Spleen (tissue), 11 donors: ENCODE measurements around the gene CWC15. TPM values are rescaled to one million over a fixed set of nuclear protein-coding genes. Genes with fewer than 3 reads are reported as not detected.

Experiments
- DNase-seq: peaks from one replicate; pipeline ENCODE4 v3.0.0-alpha.2; 2020
- H3K27ac ChIP-seq, 8 donors: fragments of 200-600 bp; sonication (generic) in 7 of 8; 1 replicate in 4 of 8; 2 replicates in 4 of 8; pipeline versions ENCODE4 v1.5.0 to v1.8.0; 2016 to 2021; ENCODE audit warnings: inconsistent platforms in 4 of 8, mild to moderate bottlenecking in 4 of 8, moderate library complexity in 1 of 8
- H3K27me3 ChIP-seq, 7 donors: fragments of 200-600 bp; sonication (generic) in 6 of 7; replicated peaks in 1 of 7; 1 replicate in 4 of 7; 2 replicates in 3 of 7; pipeline versions ENCODE4 v1.5.0 to v1.8.0; 2016 to 2021; ENCODE audit warnings: inconsistent platforms in 3 of 7, mild to moderate bottlenecking in 1 of 7
- H3K36me3 ChIP-seq, 6 donors: fragments of 200-600 bp; sonication (generic) in 5 of 6; 1 replicate in 4 of 6; 2 replicates in 2 of 6; pipeline versions ENCODE4 v1.5.0 to v1.8.0; 2016 to 2021; ENCODE audit warnings: inconsistent platforms in 2 of 6
- H3K4me1 ChIP-seq, 6 donors: fragments of 200-600 bp; sonication (generic) in 5 of 6; 1 replicate in 3 of 6; 2 replicates in 3 of 6; pipeline versions ENCODE4 v1.5.0 to v1.8.0; 2016 to 2021; ENCODE audit warnings: inconsistent platforms in 3 of 6
- H3K4me3 ChIP-seq, 8 donors: fragments of 200-600 bp; sonication (generic) in 7 of 8; 1 replicate in 4 of 8; 2 replicates in 4 of 8; pipeline versions ENCODE4 v1.5.0 to v1.8.0; 2016 to 2021; ENCODE audit warnings: inconsistent platforms in 4 of 8, mild to moderate bottlenecking in 4 of 8, moderate library complexity in 2 of 8
- H3K9me3 ChIP-seq, 8 donors: fragments of 200-600 bp; sonication (generic) in 7 of 8; 1 replicate in 4 of 8; 2 replicates in 4 of 8; pipeline versions ENCODE4 v1.5.0 to v1.8.0; 2016 to 2021; ENCODE audit warnings: inconsistent platforms in 4 of 8
- CTCF ChIP-seq, 11 experiments: fragments of 200-600 bp in 7 of 11; fragments of 450-650 bp in 4 of 11; sonication (generic) in 4 of 11; IDR thresholded peaks in 8 of 11; conservative IDR thresholded peaks in 3 of 11; 1 replicate in 7 of 11; 2 replicates in 4 of 11; pipeline versions ENCODE4 v1.4.0 to v1.8.0; 2016 to 2021; ENCODE audit warnings: antibody characterized with exemption in 11 of 11, inconsistent platforms in 4 of 11, mild to moderate bottlenecking in 1 of 11
- POLR2A ChIP-seq, 3 donors: fragments of 450-650 bp; IDR thresholded peaks; one replicate each; pipeline ENCODE4 v1.5.1; 2017; ENCODE audit warnings: antibody characterized with exemption in 3 of 3, mild to moderate bottlenecking in 1 of 3
- POLR2AphosphoS5 ChIP-seq, 3 donors: sonication (generic); formaldehyde crosslinking; IDR thresholded peaks; one replicate each; pipeline ENCODE4 v1.5.1; 2017; ENCODE audit warnings: antibody characterized with exemption in 3 of 3
- WGBS, 5 donors: extraction: QIAGEN DNeasy Blood & Tissue Kit in 3 of 5; methylation state at CpG; one replicate each; pipeline versions ENCODE4 v1.1.5 to v1.1.7; 2013 to 2018; 5-methylcytosine and 5-hydroxymethylcytosine counted together
- intact Hi-C: fragments of 100-400 bp; cut with DNase I; formaldehyde crosslinking; loops from one replicate; pipeline ENCODE4 v1.15.0; 2023; ENCODE audit warnings: low total_unique reads
- polyA plus RNA-seq, 3 donors: library from polyadenylated mRNA; stranded (reverse); fragments of 200-250 nt; gene quantifications; one replicate each; pipeline ENCODE4 v1.2.1, GENCODE V29; 2013
- total RNA-seq, 7 donors: library from RNA; depleted of rRNA in 3 of 7; stranded (reverse); fragments of >200 nt in 3 of 7; fragmentation: NEBNext Ultra II Directional in 4 of 7; extraction: Animal tissue kit (Norgen Biotek cat#: 25700) in 4 of 7; gene quantifications; one replicate each; pipeline versions ENCODE4 v1.1.0 to v1.2.1, GENCODE V29; 2016 to 2021
- donor health status: healthy with polysubstance abuse.
- donor health status: DM: no; HTN: no; CAD: no; lungs with moderate emphysema.
- donor health status: DM: no; HTN: no; CAD: no.
- donor health status: Bipolar disorder and iron deficiency.
- donor health status: healthy.
- donor health status: DM: no; HTN: no; CAD: no.
- donor health status: DM: yes; HTN: yes; CAD: no.

The CWC15 gene
- total and polyA plus RNA-seq, 10 donors = 40.6 to 95.0 (median 59.3) TPM

GRCh38 chr11:94958121-94958696 is 15.1 kb downstream of the CWC15 start:
- H3K27me3 ChIP-seq = no peaks in the 10 kb centered on the region
- H3K4me3 ChIP-seq = no peak overlapping the region
- no peaks in the 10 kb centered on the region for H3K9me3 ChIP-seq
- no peak for DNase-seq
- TF ChIP-seq POLR2AphosphoS5 (IDR thresholded peaks at IDR 0.05) (no peak), CTCF (IDR thresholded peaks at IDR 0.05 in 8 of 11, conservative IDR thresholded peaks at IDR 0.05 in 3 of 11) (no peak), POLR2A (IDR thresholded peaks at IDR 0.05) (no peak)
- H3K27ac ChIP-seq = no peak overlapping the region
- intact Hi-C loops = no loop called here
- no peaks in the 10 kb centered on the region for H3K4me1 ChIP-seq
- H3K36me3 ChIP-seq = peaks cover 3 to 54% (median 39%) of the 10 kb centered on the region in 6 donors
- WGBS, 5 donors = 51 to 77% (median 65%) methylated on average over 2 of the region's 2 CpGs

- no peak for DNase-seq
- Histone ChIP-seq H3K4me3 (no peak overlapping the region), H3K4me1 (no peaks in the 10 kb centered on the region), H3K36me3 (peaks cover 0 to 42% (median 27%) of the 10 kb centered on the region in 6 donors), H3K27me3 (no peaks in the 10 kb centered on the region), H3K9me3 (no peaks in the 10 kb centered on the region), H3K27ac (no peak overlapping the region)
- intact Hi-C loops = no loop called here
- WGBS, 5 donors = 55 to 68% (median 66%) methylated on average over 4 of the region's 4 CpGs
- TF ChIP-seq POLR2A (IDR thresholded peaks at IDR 0.05) (no peak), CTCF (IDR thresholded peaks at IDR 0.05 in 8 of 11, conservative IDR thresholded peaks at IDR 0.05 in 3 of 11) (no peak), POLR2AphosphoS5 (IDR thresholded peaks at IDR 0.05) (no peak)
These were observed 16.4 kb downstream of the CWC15 start for GRCh38 chr11:94956963-94957362.

GRCh38 chr11:94954753-94955152 is 18.6 kb downstream of the CWC15 start:
- DNase-seq = no peak
- H3K36me3 ChIP-seq = peaks cover 0 to 20% (median 7%) of the 10 kb centered on the region in 6 donors
- intact Hi-C loops = no loop called here
- TF ChIP-seq POLR2AphosphoS5 (IDR thresholded peaks at IDR 0.05) = no peak
- TF ChIP-seq CTCF (IDR thresholded peaks at IDR 0.05 in 8 of 11, conservative IDR thresholded peaks at IDR 0.05 in 3 of 11) = no peak
- no peak for TF ChIP-seq POLR2A (IDR thresholded peaks at IDR 0.05)
- no peaks in the 10 kb centered on the region for H3K4me1 ChIP-seq
- no peaks in the 10 kb centered on the region for H3K27me3 ChIP-seq
- 35 to 78% (median 73%) methylated on average over 1 of the region's 1 CpG for WGBS, 5 donors
- no peak overlapping the region for H3K27ac ChIP-seq
- H3K9me3 ChIP-seq = peaks cover 0 to 8% (median 0%) of the 10 kb centered on the region in 8 donors
- H3K4me3 ChIP-seq = no peak overlapping the region

- no peak for DNase-seq
- Histone ChIP-seq H3K4me1 (no peaks in the 10 kb centered on the region), H3K9me3 (peaks cover 0 to 8% (median 0%) of the 10 kb centered on the region in 8 donors), H3K36me3 (no peaks in the 10 kb centered on the region), H3K27ac (peak overlapping the region in 1 of 8 donors; percentile 23), H3K27me3 (peaks cover 0 to 3% (median 0%) of the 10 kb centered on the region in 7 donors), H3K4me3 (no peak overlapping the region)
- intact Hi-C loops = no loop called here
- no peak for TF ChIP-seq CTCF (IDR thresholded peaks at IDR 0.05 in 8 of 11, conservative IDR thresholded peaks at IDR 0.05 in 3 of 11)
- TF ChIP-seq POLR2A (IDR thresholded peaks at IDR 0.05) = no peak
- no peak for TF ChIP-seq POLR2AphosphoS5 (IDR thresholded peaks at IDR 0.05)
- WGBS, 5 donors = 46 to 57% (median 51%) methylated on average over 4 of the region's 4 CpGs
These were observed 25.2 kb downstream of the CWC15 start for GRCh38 chr11:94948070-94948617.
